WTC11 (cell line): ENCODE data around the gene C1S.

Experiments
- CREB1 ChIP-seq: sonication (generic); formaldehyde crosslinking; IDR thresholded peaks from 2 replicates; pipeline ENCODE4 v1.8.0; 2023; ENCODE audit warnings: mild to moderate bottlenecking, missing genetic modification reagents
- CREM ChIP-seq: sonication (generic); formaldehyde crosslinking; IDR thresholded peaks from 2 replicates; pipeline ENCODE4 v1.8.1; 2022; ENCODE audit warnings: mild to moderate bottlenecking, missing genetic modification reagents, moderate library complexity
- CTCF ChIP-seq: fragments of 200-600 bp; IDR thresholded peaks from 2 replicates; pipeline ENCODE4 v1.8.0; 2022; ENCODE audit warnings: antibody characterized with exemption
- NR3C1 ChIP-seq: sonication (generic); formaldehyde crosslinking; conservative IDR thresholded peaks from 2 replicates; pipeline ENCODE4 v1.8.1; 2023; ENCODE audit warnings: low read depth, mild to moderate bottlenecking, missing genetic modification reagents
- TF ChIP-seq, protein P1 (sequence below): sonication (generic); formaldehyde crosslinking; IDR thresholded peaks from 2 replicates; pipeline ENCODE4 v1.8.1; 2023; ENCODE audit warnings: mild to moderate bottlenecking, missing genetic modification reagents, moderate library complexity

- no peak for TF ChIP-seq CREM
- TF ChIP-seq, protein P1, sequence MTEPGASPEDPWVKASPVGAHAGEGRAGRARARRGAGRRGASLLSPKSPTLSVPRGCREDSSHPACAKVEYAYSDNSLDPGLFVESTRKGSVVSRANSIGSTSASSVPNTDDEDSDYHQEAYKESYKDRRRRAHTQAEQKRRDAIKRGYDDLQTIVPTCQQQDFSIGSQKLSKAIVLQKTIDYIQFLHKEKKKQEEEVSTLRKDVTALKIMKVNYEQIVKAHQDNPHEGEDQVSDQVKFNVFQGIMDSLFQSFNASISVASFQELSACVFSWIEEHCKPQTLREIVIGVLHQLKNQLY (CRISPR knock-in tag): no peak
- TF ChIP-seq NR3C1 (CRISPR knock-in tag): no peak
- TF ChIP-seq CTCF: no peak
- no peak for TF ChIP-seq CREB1
Measured at GRCh38 chr12:7107636-7108002, 47.1 kb downstream of the C1S start.
